GM12878 (cell line): ENCODE results near the gene BMP2. TPM values are rescaled to one million over a fixed set of nuclear protein-coding genes. Genes with fewer than 3 reads are reported as not detected.

Experiments
- ATAC-seq: fragments of 200-7000 bp; cut with Tn5 transposase; 3 replicates; pipeline ENCODE4 v1.9.1; 2020; ENCODE audit warnings: mild to moderate bottlenecking, moderate library complexity
- Bru-seq: library from RNA; stranded (reverse); fragments of 400-500 nt; gene quantifications from one replicate; lab custom pipeline; 2021; lab: Mats Ljungman, UMichigan
- BruChase-seq, 2 experiments: library from RNA; stranded (reverse); fragments of 400-500 nt; gene quantifications; one replicate each; lab custom pipeline; 2021; lab: Mats Ljungman, UMichigan
- BruUV-seq: library from RNA; stranded (reverse); fragments of 400-500 nt; replicated peaks from 2 replicates; lab custom pipeline; 2021; lab: Mats Ljungman, UMichigan
- CTCF ChIA-PET: fragments of 300-600 bp; sonication (Branson Sonifier 250); formaldehyde crosslinking; extraction: SDS; loops from one replicate; lab custom pipeline; 2021; ENCODE audit warnings: inconsistent platforms; lab: Yijun Ruan, JAX
- POLR2A ChIA-PET: fragments of 350-600 bp; formaldehyde crosslinking; extraction: SDS; loops from one replicate; lab custom pipeline; 2021; ENCODE audit warnings: inconsistent platforms; lab: Charles Lee
- RAD21 ChIA-PET: fragments of 300-600 bp; sonication (Branson Sonifier 250); formaldehyde crosslinking; loops from one replicate; lab custom pipeline; 2023; ENCODE audit warnings: antibody characterized with exemption; ENCODE audit not compliant: unreplicated experiment; lab: Charles Lee
- SMC1A ChIA-PET: fragments of 300-600 bp; sonication (Branson Sonifier 250); formaldehyde crosslinking; loops from one replicate; lab custom pipeline; 2023; ENCODE audit not compliant: unreplicated experiment, uncharacterized antibody; lab: Charles Lee
- DNase-seq: peaks from one replicate; pipeline ENCODE4 v3.0.0-alpha.2; 2011; ENCODE audit warnings: low read depth, low spot score
- FAIRE-seq: peaks from 3 replicates; lab custom pipeline; 2011; peaks lifted over from hg19 to GRCh38; lab: Jason Lieb, UNC
- H2AFZ ChIP-seq: 2 replicates; pipeline ENCODE4 v1.6.0; 2011; ENCODE audit warnings: low read depth, low read length, control low read depth; ENCODE audit not compliant: control insufficient read depth
- H3K27ac ChIP-seq: 2 replicates; pipeline ENCODE4 v1.5.1; 2011; ENCODE audit warnings: control low read depth; ENCODE audit not compliant: control insufficient read depth, insufficient read depth
- H3K27me3 ChIP-seq, 2 experiments: replicated peaks in 1 of 2; 2 replicates each; pipeline versions ENCODE4 v1.6.0 to v1.6.1; 2011; ENCODE audit warnings: low read length in 1 of 2; ENCODE audit not compliant: control insufficient read depth in 2 of 2, insufficient read depth in 2 of 2
- H3K36me3 ChIP-seq, 2 experiments: 2 replicates each; pipeline ENCODE4 v1.5.1; 2011; ENCODE audit warnings: low read length in 1 of 2; ENCODE audit not compliant: control insufficient read depth in 2 of 2, insufficient read depth in 2 of 2
- H3K4me1 ChIP-seq: 2 replicates; pipeline ENCODE4 v1.6.1; 2011; ENCODE audit warnings: mild to moderate bottlenecking, low read length, moderate library complexity, mixed read lengths; ENCODE audit not compliant: control insufficient read depth, insufficient read depth
- H3K4me2 ChIP-seq: 2 replicates; pipeline ENCODE4 v1.6.0; 2011; ENCODE audit warnings: control low read depth; ENCODE audit not compliant: control insufficient read depth, insufficient read depth
- H3K4me3 ChIP-seq: fragments of 200-600 bp; sonication (generic); 2 replicates; pipeline ENCODE4 v1.5.1; 2016
- H3K79me2 ChIP-seq: 2 replicates; pipeline ENCODE4 v1.6.0; 2011; ENCODE audit warnings: low read length; ENCODE audit not compliant: control insufficient read depth, insufficient read depth
- H3K9ac ChIP-seq: 2 replicates; pipeline ENCODE4 v1.8.0; 2011; ENCODE audit warnings: low read length, control low read depth, mixed read lengths; ENCODE audit not compliant: control insufficient read depth, insufficient read depth
- H3K9me3 ChIP-seq: replicated peaks from 3 replicates; pipeline ENCODE4 v1.5.1; 2011; ENCODE audit warnings: mild to moderate bottlenecking, low read length; ENCODE audit not compliant: control insufficient read depth, insufficient read depth
- H4K20me1 ChIP-seq: 2 replicates; pipeline ENCODE4 v1.6.0; 2011; ENCODE audit not compliant: control insufficient read depth, insufficient read depth
- BHLHE40 ChIP-seq, 2 experiments: fragments of 450-650 bp in 1 of 2; IDR thresholded peaks; 2 replicates each; pipeline ENCODE4 v1.6.1; 2011 to 2017; ENCODE audit warnings: low read depth in 2 of 2, borderline replicate concordance in 1 of 2, improper control_type of control experiment in 1 of 2, low read length in 1 of 2, mild to moderate bottlenecking in 1 of 2
- CHD2 ChIP-seq: IDR thresholded peaks from 2 replicates; pipeline ENCODE4 v1.6.1; 2011; ENCODE audit warnings: low read depth, low read length, improper control_type of control experiment, borderline replicate concordance
- CREB1 ChIP-seq: IDR thresholded peaks from 2 replicates; pipeline ENCODE4 v1.6.1; 2012; ENCODE audit warnings: low read depth, mild to moderate bottlenecking, inconsistent platforms
- EED ChIP-seq: sonication (generic); IDR thresholded peaks from 2 replicates; pipeline ENCODE4 v1.6.1; 2016; ENCODE audit warnings: antibody characterized with exemption, low read depth
- ESRRA ChIP-seq: IDR thresholded peaks from 2 replicates; pipeline ENCODE4 v1.6.1; 2012; ENCODE audit warnings: mild to moderate bottlenecking, low read length, improper control_type of control experiment
- HDAC6 ChIP-seq: fragments of 200-600 bp; sonication (generic); IDR thresholded peaks from one replicate; pipeline ENCODE4 v1.8.0; 2017; ENCODE audit warnings: antibody characterized with exemption; ENCODE audit not compliant: unreplicated experiment
- IKZF1 ChIP-seq: fragments of 450-650 bp; conservative IDR thresholded peaks from 2 replicates; pipeline ENCODE4 v1.6.1; 2017; ENCODE audit warnings: antibody characterized with exemption, mild to moderate bottlenecking
- IRF4 ChIP-seq: IDR thresholded peaks from 2 replicates; pipeline ENCODE4 v1.6.1; 2011; ENCODE audit warnings: low read depth, low read length
- NFIC ChIP-seq: IDR thresholded peaks from 2 replicates; pipeline ENCODE4 v1.6.1; 2012; ENCODE audit warnings: low read depth, mild to moderate bottlenecking, inconsistent platforms, low read length, moderate library complexity
- NR2C1 ChIP-seq: fragments of 450-650 bp; IDR thresholded peaks from 2 replicates; pipeline ENCODE4 v1.6.1; 2017; ENCODE audit warnings: antibody characterized with exemption, mild to moderate bottlenecking, moderate library complexity
- POU2F2 ChIP-seq: IDR thresholded peaks from 3 replicates; pipeline ENCODE4 v1.6.1; 2011; ENCODE audit warnings: low read depth, mild to moderate bottlenecking, low read length, borderline replicate concordance
- RFX5 ChIP-seq: IDR thresholded peaks from 2 replicates; pipeline ENCODE4 v1.6.1; 2011; ENCODE audit warnings: low read depth, low read length, improper control_type of control experiment
- SP1 ChIP-seq: IDR thresholded peaks from one replicate; pipeline ENCODE4 v1.6.1; 2011; ENCODE audit warnings: low read depth, low read length
- SPI1 ChIP-seq: IDR thresholded peaks from 2 replicates; pipeline ENCODE4 v1.6.1; 2011; ENCODE audit warnings: low read depth, mild to moderate bottlenecking, low read length, moderate library complexity, borderline replicate concordance; ENCODE audit not compliant: insufficient read depth
- ZBED1 ChIP-seq: IDR thresholded peaks from 2 replicates; pipeline ENCODE4 v1.6.1; 2016; ENCODE audit warnings: borderline replicate concordance
- ZNF217 ChIP-seq: fragments of 450-650 bp; IDR thresholded peaks from 2 replicates; pipeline ENCODE4 v1.6.1; 2017; ENCODE audit warnings: antibody characterized with exemption, mild to moderate bottlenecking
- WGBS: methylation state at CpG from one replicate; pipeline ENCODE4 v1.1.6; 2016; ENCODE audit warnings: low lambda C conversion rate; ENCODE audit not compliant: insufficient replicate concordance, insufficient coverage; ENCODE audit errors: missing lambda C conversion rate; 5-methylcytosine and 5-hydroxymethylcytosine counted together
- in situ Hi-C: fragments of 300-500 bp; cut with MboI; formaldehyde crosslinking; loops from 9 replicates; pipeline ENCODE4 v1.14.3; 2018; ENCODE audit warnings: mixed read lengths
- intact Hi-C: fragments of 100-400 bp; cut with micrococcal nuclease; formaldehyde crosslinking; loops from one replicate; pipeline ENCODE4 v1.14.2; 2022; ENCODE audit not compliant: unreplicated experiment
- long read RNA-seq, 2 experiments: library from polyadenylated mRNA; unstranded; transcript quantifications; one replicate each; pipeline ENCODE4 v2.0.0, GENCODE V29; 2019 to 2020
- polyA minus RNA-seq, 3 experiments: library from RNA; depleted of rRNA, polyadenylated mRNA; stranded (reverse); fragments of >200 nt; gene quantifications; 2 replicates each; pipeline ENCODE4 v1.2.3, GENCODE V29; 2011
- polyA plus RNA-seq, 11 experiments: library from polyadenylated mRNA; depleted of rRNA in 4 of 11; unstranded in 6 of 11; stranded (reverse) in 5 of 11; fragments of >200 nt; fragmentation: Nextera tagmentation in 4 of 11; fragmentation: Illumina TruSeq in 1 of 11; extraction: Ambion mirVana in 4 of 11; extraction: Trizol in 1 of 11; gene quantifications; 1 replicate in 1 of 11; 2 replicates in 10 of 11; pipeline versions ENCODE4 v1.2.1 to v1.2.3, GENCODE V29; 2011 to 2016; ENCODE audit warnings: inconsistent platforms in 2 of 11, missing spikeins in 2 of 11, low read depth in 1 of 11
- total RNA-seq, 4 experiments: library from RNA; depleted of rRNA in 3 of 4; stranded (reverse); fragments of >200 nt in 3 of 4; fragmentation: Illumina TruSeq in 1 of 4; extraction: Trizol in 1 of 4; gene quantifications; 2 replicates each; pipeline versions ENCODE4 v1.2.1 to v1.2.3, GENCODE V29; 2013 to 2021
- TF ChIP-seq, protein P1 (sequence below): fragments of 450-650 bp; IDR thresholded peaks from 2 replicates; pipeline ENCODE4 v1.6.1; 2017; ENCODE audit warnings: low read depth, mild to moderate bottlenecking, moderate library complexity

BMP2 gene
- 0.42 and 0.66 TPM in 2 replicates for total RNA-seq (2013; cell fraction: nucleolus; rRNA removed)
- total RNA-seq (2014; rRNA removed), result 0.93 and 1.2 TPM in 2 replicates
- total RNA-seq (2014; rRNA removed; fragmentation: Illumina TruSeq; extraction: Trizol), result 0.41 and 0.67 TPM in 2 replicates
- 1.4 and 1.5 TPM in 2 replicates for total RNA-seq (2021)
- polyA plus RNA-seq (2011; ENCODE audit: low read depth), result not detected
- polyA plus RNA-seq (2011; rRNA removed), result 3.2 and 3.6 TPM in 2 replicates
- polyA plus RNA-seq (2011; cell fraction: cytosol; rRNA removed), result 2.3 and 2.6 TPM in 2 replicates
- 2.6 and 2.8 TPM in 2 replicates for polyA plus RNA-seq (2011; cell fraction: nucleus; rRNA removed)
- 0.12 and 0.14 TPM in 2 replicates for polyA plus RNA-seq (2012)
- polyA plus RNA-seq (2014; fragmentation: Illumina TruSeq; extraction: Trizol), result 0.90 and 0.93 TPM in 2 replicates
- polyA plus RNA-seq (2014; fragmentation: Nextera tagmentation; extraction: Ambion mirVana), result under 1 TPM; 0.57 to 0.74 TPM
- polyA plus RNA-seq (2014; rRNA removed), result 0.63 and 0.67 TPM in 2 replicates
- under 1 TPM; 0.35 to 0.42 TPM for polyA plus RNA-seq (2016; fragmentation: Nextera tagmentation; extraction: Ambion mirVana)
- polyA minus RNA-seq (2011; rRNA and poly(A)+ RNA removed), result 3.6 and 4.2 TPM in 2 replicates
- 2.9 and 4.3 TPM in 2 replicates for polyA minus RNA-seq (2011; cell fraction: cytosol; rRNA and poly(A)+ RNA removed)
- 3.1 and 5.1 TPM in 2 replicates for polyA minus RNA-seq (2011; cell fraction: nucleus; rRNA and poly(A)+ RNA removed)
- percentile 66 among the genes with signal in this experiment for Bru-seq, nascent RNA
- BruChase-seq, experiment 1, labeled RNA remaining after a 6-hour chase, result percentile 46 among the genes with signal in this experiment
- BruChase-seq, experiment 2, labeled RNA remaining after a 2-hour chase, result percentile 61 among the genes with signal in this experiment
- long read RNA-seq, experiment 1, partial matches to known transcripts, result 5 of 11 reads
- long read RNA-seq, experiment 1, other reads (novel, unspliced or antisense), result 2 of 11 reads
- long read RNA-seq, experiment 2, partial matches to known transcripts, result 7 of 8 reads
- long read RNA-seq, experiment 2, other reads (novel, unspliced or antisense), result 1 of 8 reads

DNA sequence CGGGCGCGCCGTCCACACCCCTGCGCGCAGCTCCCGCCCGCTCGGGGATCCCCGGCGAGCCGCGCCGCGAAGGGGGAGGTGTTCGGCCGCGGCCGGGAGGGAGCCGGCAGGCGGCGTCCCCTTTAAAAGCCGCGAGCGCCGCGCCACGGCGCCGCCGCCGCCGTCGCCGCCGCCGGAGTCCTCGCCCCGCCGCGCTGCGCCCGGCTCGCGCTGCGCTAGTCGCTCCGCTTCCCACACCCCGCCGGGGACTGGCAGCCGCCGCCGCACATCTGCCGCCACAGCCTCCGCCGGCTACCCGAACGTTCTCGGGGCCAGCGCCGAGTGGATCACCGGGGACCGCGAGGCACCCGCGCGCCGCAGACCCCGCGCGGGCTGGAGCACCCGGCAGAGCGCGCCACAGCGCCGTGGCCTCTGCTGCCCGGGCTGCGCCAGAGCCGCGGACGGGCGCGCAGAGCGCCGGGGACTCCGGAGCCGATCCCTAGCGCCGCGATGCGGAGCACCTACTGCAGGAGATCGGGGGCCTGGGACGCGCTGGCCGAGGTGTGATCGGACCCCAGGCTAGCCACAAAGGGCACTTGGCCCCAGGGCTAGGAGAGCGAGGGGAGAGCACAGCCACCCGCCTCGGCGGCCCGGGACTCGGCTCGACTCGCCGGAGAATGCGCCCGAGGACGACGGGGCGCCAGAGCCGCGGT, at the start of gene BMP2:
BMP2 (plus strand) TSS at position 151 of the 692 bp plus-strand sequence. CDS start 2,441 bp downstream, outside the sequence.
- POLR2A ChIA-PET, result interaction anchor here (0.6 to 1.6 kb wide), 4 partner anchors 9 to 266 kb away, joined by 3 to 4 read pairs (median 3); no protein-coding TSS in a partner anchor
- peak within 1 kb of the TSS; percentile 42 for H3K4me2 ChIP-seq
- intact Hi-C loops, result loop anchor here (2.0 to 10.0 kb wide), 6 partner anchors 60 to 1090 kb away; no protein-coding TSS in a partner anchor
- BruUV-seq, result no TSS peak
- peaks cover 0 to 10% of the 10 kb centered on the region in 2 experiments; a peak in 2 of 4 replicates for H3K27me3 ChIP-seq
- 0 out of 2 replicates have a peak within 1 kb of the TSS, but pooled peaks have one; percentile 27 for H3K4me3 ChIP-seq
- in situ Hi-C loops, result loop anchor here (10.0 to 25.0 kb wide), 3 partner anchors 520 to 1095 kb away; no protein-coding TSS in a partner anchor
- no peak within 1 kb of the TSS for H3K27ac ChIP-seq
- no peaks in the 10 kb centered on the region for H4K20me1 ChIP-seq
- H3K36me3 ChIP-seq, result no peaks in the 10 kb centered on the region
- no peaks in the 10 kb centered on the region for H3K4me1 ChIP-seq
- DNase-seq (no peak), FAIRE-seq (no peak), ATAC-seq (peak; percentile 58)
- no peaks in the 10 kb centered on the region; the same call in 2 of the 3 replicates for H3K9me3 ChIP-seq
- RAD21 ChIA-PET, result interaction anchor here (0.6 to 4.6 kb wide), 13 partner anchors 13 to 518 kb away, joined by 3 to 40 read pairs (median 5); no protein-coding TSS in a partner anchor
- 22% methylated on average over 29 of the region's 112 CpGs for WGBS
- CTCF ChIA-PET, result interaction anchor here (0.7 to 7.7 kb wide), 12 partner anchors 12 to 608 kb away, joined by 3 to 90 read pairs (median 10); no protein-coding TSS in a partner anchor
- H3K79me2 ChIP-seq, result no peaks in the 10 kb centered on the region
- SMC1A ChIA-PET, result interaction anchor here (0.9 to 4.2 kb wide), 8 partner anchors 9 to 518 kb away, joined by 3 to 50 read pairs (median 8); no protein-coding TSS in a partner anchor
- no peak within 1 kb of the TSS for H2AFZ ChIP-seq
- no peak within 1 kb of the TSS for H3K9ac ChIP-seq
- TF ChIP-seq CHD2 (0 out of 2 replicates have a peak, but pooled peaks have one; percentile 7), ESRRA (no peak), ZBED1 (no peak), IKZF1 (peak; percentile 87), ZNF217 (0 out of 2 replicates have a peak, but pooled peaks have one; percentile 66), NFIC (no peak), SP1 (no peak), POU2F2 (no peak), EED (no peak), RFX5 (no peak), NR2C1 (no peak), BHLHE40 (IDR thresholded peaks at IDR 0.05; ENCODE audit: borderline replicate concordance in 1 of 2, low read depth in 2 of 2, low read length in 1 of 2) (peak in 1 of 2 experiments; percentile 62; a peak in 1 of 4 replicates), IRF4 (no peak), CREB1 (no peak), HDAC6 (peak; percentile 90), SPI1 (no peak)
- TF ChIP-seq, protein P1, sequence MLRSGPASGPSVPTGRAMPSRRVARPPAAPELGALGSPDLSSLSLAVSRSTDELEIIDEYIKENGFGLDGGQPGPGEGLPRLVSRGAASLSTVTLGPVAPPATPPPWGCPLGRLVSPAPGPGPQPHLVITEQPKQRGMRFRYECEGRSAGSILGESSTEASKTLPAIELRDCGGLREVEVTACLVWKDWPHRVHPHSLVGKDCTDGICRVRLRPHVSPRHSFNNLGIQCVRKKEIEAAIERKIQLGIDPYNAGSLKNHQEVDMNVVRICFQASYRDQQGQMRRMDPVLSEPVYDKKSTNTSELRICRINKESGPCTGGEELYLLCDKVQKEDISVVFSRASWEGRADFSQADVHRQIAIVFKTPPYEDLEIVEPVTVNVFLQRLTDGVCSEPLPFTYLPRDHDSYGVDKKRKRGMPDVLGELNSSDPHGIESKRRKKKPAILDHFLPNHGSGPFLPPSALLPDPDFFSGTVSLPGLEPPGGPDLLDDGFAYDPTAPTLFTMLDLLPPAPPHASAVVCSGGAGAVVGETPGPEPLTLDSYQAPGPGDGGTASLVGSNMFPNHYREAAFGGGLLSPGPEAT, result no peak
